ENCODE measurements around the gene NFE2L2. TPM values are rescaled to one million over a fixed set of nuclear protein-coding genes. Genes with fewer than 3 reads are reported as not detected.
A peak's percentile ranks its signal among the peaks of the same experiment; 100 is the strongest.

The NFE2L2 gene
- total and polyA plus RNA-seq, 9 of the 15 experiments (the other 6 are each of a cell fraction or from before 2014, with no cell fraction given), result 29.3 to 120 (median 59.3) TPM

- TF ChIP-seq REST (IDR thresholded peaks at IDR 0.05; ENCODE audit: borderline replicate concordance), result no peak
- TF ChIP-seq REST (CRISPR knock-in tag; IDR thresholded peaks at IDR 0.05; ENCODE audit: low read depth), result no peak
- no peak for TF ChIP-seq HDGF (IDR thresholded peaks at IDR 0.05)
- no peak for TF ChIP-seq SRSF3 (IDR thresholded peaks at IDR 0.05; ENCODE audit: insufficient read depth, low read length)
- TF ChIP-seq STAT5A (IDR thresholded peaks at IDR 0.05; ENCODE audit: borderline replicate concordance, low read length), result no peak
- TF ChIP-seq E2F6 (IDR thresholded peaks at IDR 0.05; ENCODE audit: borderline replicate concordance in 1 of 2, extremely low read depth in 1 of 2, insufficient read depth in 1 of 2, insufficient read length in 1 of 2, low read depth in 1 of 2, low read length in 1 of 2, poor library complexity in 1 of 2, severe bottlenecking in 1 of 2), result peak in 1 of 2 experiments; percentile 35
- TF ChIP-seq ZNF699 (CRISPR knock-in tag; IDR thresholded peaks at IDR 0.05; ENCODE audit: insufficient replicate concordance), result no peak
- no peak for TF ChIP-seq NR2F6 (CRISPR knock-in tag; IDR thresholded peaks at IDR 0.05)
- TF ChIP-seq TARDBP (IDR thresholded peaks at IDR 0.05), result no peak
- TF ChIP-seq GTF2F1 (IDR thresholded peaks at IDR 0.05; ENCODE audit: low read depth, low read length), result no peak
- no peak for TF ChIP-seq CBFB (CRISPR knock-in tag; IDR thresholded peaks at IDR 0.05)
- TF ChIP-seq RFX7 (CRISPR knock-in tag; IDR thresholded peaks at IDR 0.05), result no peak
- TF ChIP-seq ZFP1 (CRISPR knock-in tag; IDR thresholded peaks at IDR 0.05), result no peak
- TF ChIP-seq TCF15 (CRISPR knock-in tag; IDR thresholded peaks at IDR 0.05), result no peak
- TF ChIP-seq ZNF384 (IDR thresholded peaks at IDR 0.05; ENCODE audit: low read depth, low read length), result no peak
- no peak for TF ChIP-seq PHF8 (IDR thresholded peaks at IDR 0.05; ENCODE audit: borderline replicate concordance, low read length)
- TF ChIP-seq RBM17 (IDR thresholded peaks at IDR 0.05; ENCODE audit: borderline replicate concordance, low read depth, low read length), result no peak
- 0 out of 2 replicates have a peak, but pooled peaks have one; percentile 34 for TF ChIP-seq KLF1 (tag; IDR thresholded peaks at IDR 0.05)
- TF ChIP-seq CHD1 (IDR thresholded peaks at IDR 0.05; ENCODE audit: low read length), result no peak
- no peak for TF ChIP-seq ELK1 (CRISPR knock-in tag; IDR thresholded peaks at IDR 0.05)
Observed at GRCh38 chr2:177257471-177257870, 7.1 kb downstream of the NFE2L2 start (continued).

All from K562 (cell line).